CD4-positive, alpha-beta T cell treated with Interleukin-4 for 1 hour (primary cell): ENCODE measurements around the gene DPM2.

Experiments used
- DNase-seq, 2 donors: peaks; one replicate each; pipeline ENCODE4 v3.0.0-alpha.2; 2020 to 2022

DPM2 gene

DNA sequence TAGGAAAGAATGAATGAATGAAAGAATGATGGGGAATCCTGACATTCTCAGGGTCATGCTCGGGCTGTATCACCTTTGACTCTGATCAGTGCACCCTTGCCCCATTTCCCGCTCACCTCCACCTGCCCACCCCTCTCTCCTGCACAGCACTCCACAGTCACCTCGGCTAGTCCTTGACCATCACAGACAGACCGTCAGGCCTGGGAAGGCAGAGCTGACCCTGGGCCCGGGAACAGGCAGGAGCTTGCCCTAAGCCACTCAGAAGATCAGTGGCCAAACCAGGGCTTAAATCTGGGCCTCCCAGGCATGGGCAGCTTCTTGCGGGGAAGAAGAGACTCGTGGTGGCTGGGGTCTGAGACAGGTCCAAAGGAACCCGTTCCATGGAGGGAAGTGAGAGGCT lies 41.8 kb downstream of the DPM2 start:
- no peak for DNase-seq

- DNase-seq, result no peak
Observed at GRCh38 chr9:127893392-127893791, 44.3 kb downstream of the DPM2 start.

- no peak for DNase-seq
Observed at GRCh38 chr9:127892831-127893230, 44.8 kb downstream of the DPM2 start.

DNA sequence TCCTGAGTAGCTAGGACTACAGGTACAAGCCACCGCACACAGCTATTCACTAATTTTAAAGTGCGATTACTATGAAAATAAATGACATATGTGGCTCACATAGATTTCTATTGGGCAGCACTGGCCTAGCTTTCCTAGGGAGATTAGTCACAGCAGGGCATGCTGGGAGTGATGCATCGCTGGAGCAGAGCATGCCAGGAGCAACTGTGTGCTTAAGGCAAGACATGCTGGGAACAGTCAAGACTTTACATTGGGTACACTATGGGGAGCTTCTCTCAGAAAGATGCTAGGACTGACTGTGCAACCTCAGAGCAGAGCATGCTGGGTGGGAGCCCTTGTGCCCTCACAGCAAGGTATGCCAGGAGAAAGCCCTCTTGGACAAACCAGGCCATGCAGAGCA lies 47.6 kb downstream of the DPM2 start:
- DNase-seq, result no peak

DNA sequence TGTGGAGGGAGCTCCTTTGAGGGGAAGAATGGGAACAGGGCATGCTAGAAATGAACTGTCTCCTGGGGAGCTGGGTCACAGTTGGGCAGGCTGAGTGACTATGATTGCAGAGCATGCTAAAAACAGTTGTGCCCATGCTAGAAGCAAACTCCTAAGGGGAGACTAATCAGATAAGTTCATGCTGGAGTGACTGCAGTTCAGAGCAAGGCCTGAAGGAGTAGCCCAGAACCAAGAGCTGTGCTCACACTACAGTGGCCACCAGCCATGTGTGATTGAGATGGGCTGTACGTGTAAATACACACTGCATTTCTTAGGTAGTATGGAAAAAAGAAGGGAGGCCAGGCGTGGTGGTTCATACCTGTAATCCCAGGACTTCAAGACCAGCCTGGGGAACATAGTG lies 49.9 kb downstream of the DPM2 start:
- no peak for DNase-seq

DNA sequence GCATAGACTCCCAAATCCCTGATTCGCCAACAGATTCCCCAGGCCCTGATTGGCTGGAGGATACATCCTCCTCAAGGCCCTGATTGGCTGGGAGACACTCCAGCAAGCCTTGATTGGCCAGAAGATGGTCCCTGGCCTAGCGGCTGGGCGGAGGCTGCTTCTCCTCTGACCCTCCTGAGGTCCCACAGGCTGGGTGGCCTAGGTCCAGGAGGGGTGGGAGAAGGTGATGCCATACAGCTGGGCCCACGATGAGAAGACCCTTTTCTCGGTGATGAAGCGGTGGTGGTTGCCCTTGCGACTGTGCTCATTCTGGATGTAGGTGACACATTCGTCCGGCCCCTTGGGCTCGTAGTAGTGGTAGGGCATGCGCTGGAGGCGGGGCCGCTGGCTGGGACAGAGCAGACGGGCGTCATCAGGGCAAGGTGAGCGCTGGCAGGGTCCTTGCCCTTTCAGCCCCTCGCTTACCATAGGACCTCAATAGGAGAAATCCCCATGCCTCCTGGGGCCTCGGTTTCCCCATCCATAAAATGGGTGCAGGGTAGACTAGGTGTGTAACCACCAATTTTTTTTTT lies 51.2 kb downstream of the DPM2 start:
- no peak for DNase-seq

- DNase-seq, result no peak
Observed at GRCh38 chr9:127885508-127886281, 52.0 kb downstream of the DPM2 start.
